GM12865 (cell line): ENCODE data around the gene PEAK3.

Experiments used
- DNase-seq: peaks from one replicate; pipeline ENCODE4 v3.0.0; 2010; ENCODE audit warnings: low read depth
- H3K4me3 ChIP-seq: 2 replicates; pipeline ENCODE4 v1.5.1; 2011; ENCODE audit warnings: mild to moderate bottlenecking, low read depth, low read length, control low read depth
- TF ChIP-seq, protein P1 (sequence below): IDR thresholded peaks from 2 replicates; pipeline ENCODE4 v1.5.1; 2011; ENCODE audit warnings: low read length, control low read depth, low read depth, inconsistent platforms; ENCODE audit not compliant: insufficient read depth; ENCODE audit errors: missing control alignments

PEAK3 gene

DNA sequence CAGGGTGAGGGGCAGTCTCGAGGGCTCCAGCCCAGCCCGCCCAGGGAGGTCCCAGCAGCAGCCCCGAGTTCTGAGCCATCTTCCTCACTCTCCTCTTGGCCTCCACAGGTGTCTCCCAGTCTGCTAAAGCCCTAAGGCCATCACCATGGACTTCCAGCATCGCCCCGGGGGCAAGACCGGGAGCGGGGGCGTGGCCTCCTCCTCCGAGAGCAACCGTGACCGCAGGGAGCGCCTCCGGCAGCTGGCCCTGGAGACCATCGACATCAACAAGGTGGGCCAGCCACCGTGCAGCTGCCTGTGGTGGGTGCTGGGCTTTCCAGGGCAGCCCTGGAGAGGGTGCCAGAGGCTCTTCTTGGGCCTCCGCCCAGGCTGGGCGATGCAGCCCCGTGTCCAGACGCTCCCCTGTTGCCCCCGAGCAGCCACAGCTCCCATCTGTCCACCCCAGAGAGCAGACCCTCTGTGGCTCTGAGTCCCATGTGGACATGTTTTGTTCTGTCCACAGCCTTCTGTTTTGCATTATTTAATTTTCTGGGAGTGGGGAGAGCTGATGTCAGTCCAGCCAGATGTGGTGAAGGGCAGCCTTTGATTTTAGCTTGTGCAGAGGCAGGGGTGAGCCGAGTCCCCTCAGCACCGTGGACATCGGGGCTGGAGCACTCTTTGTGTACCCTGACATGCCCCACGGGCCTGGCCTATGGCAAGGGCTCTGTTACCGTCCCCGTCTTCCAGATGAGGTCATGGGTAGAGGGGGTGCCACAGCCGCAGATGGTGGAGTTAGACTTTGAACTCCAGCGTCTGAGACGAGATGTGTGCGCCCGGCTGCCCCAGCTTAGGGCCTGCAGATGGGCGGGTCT is 38.5 kb downstream of the PEAK3 start:
- no peak for DNase-seq
- TF ChIP-seq, protein P1, sequence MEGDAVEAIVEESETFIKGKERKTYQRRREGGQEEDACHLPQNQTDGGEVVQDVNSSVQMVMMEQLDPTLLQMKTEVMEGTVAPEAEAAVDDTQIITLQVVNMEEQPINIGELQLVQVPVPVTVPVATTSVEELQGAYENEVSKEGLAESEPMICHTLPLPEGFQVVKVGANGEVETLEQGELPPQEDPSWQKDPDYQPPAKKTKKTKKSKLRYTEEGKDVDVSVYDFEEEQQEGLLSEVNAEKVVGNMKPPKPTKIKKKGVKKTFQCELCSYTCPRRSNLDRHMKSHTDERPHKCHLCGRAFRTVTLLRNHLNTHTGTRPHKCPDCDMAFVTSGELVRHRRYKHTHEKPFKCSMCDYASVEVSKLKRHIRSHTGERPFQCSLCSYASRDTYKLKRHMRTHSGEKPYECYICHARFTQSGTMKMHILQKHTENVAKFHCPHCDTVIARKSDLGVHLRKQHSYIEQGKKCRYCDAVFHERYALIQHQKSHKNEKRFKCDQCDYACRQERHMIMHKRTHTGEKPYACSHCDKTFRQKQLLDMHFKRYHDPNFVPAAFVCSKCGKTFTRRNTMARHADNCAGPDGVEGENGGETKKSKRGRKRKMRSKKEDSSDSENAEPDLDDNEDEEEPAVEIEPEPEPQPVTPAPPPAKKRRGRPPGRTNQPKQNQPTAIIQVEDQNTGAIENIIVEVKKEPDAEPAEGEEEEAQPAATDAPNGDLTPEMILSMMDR: no peak
- no peak overlapping the region for H3K4me3 ChIP-seq

DNA sequence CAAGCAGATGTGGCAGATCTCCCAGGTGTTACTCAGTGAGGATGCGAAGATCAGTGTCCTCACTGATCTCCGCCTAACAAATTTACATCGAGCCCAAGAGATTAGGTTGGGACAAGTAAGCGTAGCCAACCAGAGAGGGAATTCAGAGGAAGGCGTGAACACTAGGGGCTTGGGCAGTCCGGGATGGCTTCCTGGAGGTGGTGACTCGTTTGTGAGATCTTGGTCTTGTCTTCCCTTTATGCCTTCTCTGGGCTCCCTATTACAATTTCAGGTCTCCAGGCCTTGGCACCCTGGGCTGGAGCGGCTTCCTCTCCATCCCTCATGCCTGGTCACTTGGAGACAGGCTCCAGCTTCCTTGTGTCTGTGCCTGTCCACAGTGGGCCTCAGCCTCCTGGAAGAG is 39.2 kb downstream of the PEAK3 start:
- no peak overlapping the region for H3K4me3 ChIP-seq
- DNase-seq: no peak
- TF ChIP-seq, protein P1: no peak

DNA sequence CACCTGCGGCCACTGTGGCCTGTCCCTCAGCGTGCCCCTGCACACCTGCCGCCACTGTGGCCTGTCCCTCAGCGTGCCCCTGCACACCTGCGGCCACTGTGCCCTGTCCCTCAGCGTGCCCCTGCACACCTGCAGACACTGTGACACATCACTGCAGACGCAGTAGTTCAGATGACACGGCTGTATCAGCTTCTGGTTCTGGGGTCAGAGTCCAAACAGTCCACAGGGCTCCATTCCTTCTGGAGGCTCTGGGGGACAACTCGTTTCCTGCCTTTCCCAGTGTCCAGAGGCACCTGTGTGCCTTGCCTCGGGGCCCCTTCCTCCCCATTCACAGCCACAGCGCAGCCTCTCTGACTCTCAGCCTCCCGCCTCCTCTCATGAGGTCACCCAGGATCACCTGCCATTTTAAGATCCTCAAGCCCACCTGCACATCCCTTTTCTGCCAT is 39.9 kb downstream of the PEAK3 start:
- TF ChIP-seq, protein P1: no peak
- no peak overlapping the region for H3K4me3 ChIP-seq
- DNase-seq: no peak

DNA sequence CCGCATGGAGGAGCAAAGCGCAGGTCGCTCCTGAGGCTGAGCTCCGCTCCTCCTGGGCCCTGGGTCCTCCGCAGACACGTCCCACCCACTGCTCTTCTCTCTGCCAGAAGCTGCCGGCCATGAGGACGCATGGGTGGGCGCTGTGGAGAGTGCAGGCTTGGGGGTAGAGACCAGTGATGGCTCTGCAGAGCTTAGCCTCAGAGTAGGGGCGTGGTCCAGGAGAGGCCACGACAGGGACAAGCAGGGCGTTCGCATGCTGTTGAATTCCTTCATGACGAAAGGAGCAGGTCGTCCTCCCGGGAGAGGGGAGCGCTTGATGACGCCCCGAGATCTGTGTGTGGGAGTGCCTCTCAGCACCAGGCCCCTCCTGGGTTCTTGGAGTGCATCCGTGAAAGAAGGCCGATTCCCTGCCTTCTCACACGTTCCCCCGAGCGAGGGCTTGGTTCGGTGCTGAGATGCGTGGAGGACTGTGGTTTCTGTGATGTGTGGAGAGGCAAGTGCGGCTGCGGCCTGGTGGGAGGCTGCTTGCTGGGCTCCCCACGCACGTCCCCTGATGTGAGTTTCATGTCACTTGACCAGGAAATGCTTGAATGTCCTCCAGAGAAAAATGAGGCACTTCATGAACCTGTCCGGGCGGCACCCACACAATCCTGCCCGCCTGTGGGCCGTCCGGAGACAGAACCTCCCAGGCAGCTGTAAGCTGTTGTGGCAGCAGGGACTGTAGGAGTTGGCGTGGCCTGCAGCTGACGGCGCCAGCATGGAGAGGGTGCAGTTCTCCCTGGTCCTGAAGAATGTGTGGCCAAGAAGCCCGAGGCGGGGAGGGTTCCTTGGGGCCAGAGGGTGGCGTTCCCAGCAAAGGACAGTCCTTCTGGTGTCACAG is 40.9 kb downstream of the PEAK3 start:
- TF ChIP-seq, protein P1: no peak
- no peak overlapping the region for H3K4me3 ChIP-seq
- DNase-seq: no peak

DNA sequence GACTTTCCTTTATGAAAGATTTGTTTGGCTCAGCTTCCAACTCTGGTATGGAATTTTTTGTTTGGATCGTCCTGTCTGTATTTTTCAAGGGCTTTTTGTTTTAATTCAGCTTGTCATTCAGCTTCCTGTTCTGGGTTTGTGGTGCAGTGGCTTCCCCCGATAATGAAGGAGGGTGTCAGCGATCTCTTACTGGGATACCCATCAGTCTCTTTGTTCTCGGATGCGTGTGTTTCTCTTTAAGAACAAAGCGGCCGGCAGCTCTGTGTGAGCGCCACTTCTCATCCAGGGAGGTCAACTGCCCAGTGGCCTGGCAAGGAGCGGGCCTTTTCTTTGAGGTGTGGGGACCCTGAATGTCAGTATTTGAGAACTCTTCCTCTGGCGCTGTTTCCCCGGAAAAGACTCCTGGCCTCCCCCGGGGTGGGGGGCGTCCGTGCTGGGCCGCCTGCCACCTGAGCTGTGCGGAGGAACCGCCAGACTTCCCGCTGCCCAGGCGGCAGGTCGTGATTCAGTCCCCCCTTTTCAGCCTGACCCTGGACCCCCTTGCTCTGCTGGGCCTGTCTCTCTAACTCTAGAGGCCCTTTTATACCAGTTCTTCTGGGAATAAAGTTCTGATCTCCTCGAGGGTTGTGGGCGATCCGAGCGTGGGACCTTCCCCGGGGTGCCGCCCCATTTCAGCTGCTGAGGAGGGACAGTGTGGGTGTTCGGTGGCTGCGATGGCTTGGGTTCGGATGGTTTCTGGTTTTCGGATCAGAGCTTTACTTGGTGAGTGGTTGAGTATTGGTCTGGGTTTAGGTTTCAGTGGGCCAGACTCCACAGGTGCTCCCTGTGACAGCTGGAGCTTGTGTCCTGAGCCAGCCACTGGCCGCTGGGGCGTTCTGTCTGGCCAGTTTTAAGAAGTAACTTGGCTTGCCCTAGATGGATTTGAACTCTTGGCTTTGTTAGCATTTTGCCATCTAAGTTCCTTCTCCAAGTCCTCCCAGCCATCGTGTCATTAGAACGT is 41.9 kb downstream of the PEAK3 start:
- no peak for DNase-seq
- H3K4me3 ChIP-seq: peak overlapping the region; percentile 76
- TF ChIP-seq, protein P1: no peak

DNA sequence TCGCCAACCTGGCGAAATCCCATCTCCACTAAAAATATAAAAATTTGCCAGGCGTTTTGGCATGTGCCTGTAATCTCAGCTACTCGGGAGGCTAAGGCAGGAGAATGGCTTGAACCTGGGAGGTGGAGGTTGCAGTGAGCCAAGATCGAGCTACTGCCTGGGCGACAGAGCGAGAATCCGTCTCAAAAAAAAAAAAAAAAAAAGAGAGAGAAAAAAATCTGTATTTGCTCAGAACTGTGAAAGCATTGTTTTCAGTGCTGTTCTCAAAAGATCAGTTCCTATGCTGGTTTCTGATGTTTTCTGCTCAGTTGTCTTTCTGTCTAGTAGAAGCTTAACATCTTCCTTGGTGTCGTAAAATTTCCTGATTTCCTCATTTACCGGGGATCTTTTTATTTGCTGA is 42.8 kb downstream of the PEAK3 start:
- DNase-seq: no peak
- TF ChIP-seq, protein P1: no peak
- peak overlapping the region; percentile 76 for H3K4me3 ChIP-seq
